H1 (cell line): ENCODE data around the gene TRMT44. TPM values are rescaled to one million over a fixed set of nuclear protein-coding genes. Genes with fewer than 3 reads are reported as not detected.

Experiments
- CTCF ChIA-PET: fragments of 300-600 bp; sonication (Branson Sonifier 250); formaldehyde crosslinking; loops from one replicate; lab custom pipeline; 2021; ENCODE audit not compliant: partially characterized antibody; lab: Charles Lee
- POLR2A ChIA-PET: fragments of 300-600 bp; sonication (Branson Sonifier 250); formaldehyde crosslinking; loops from one replicate; lab custom pipeline; 2021; ENCODE audit warnings: inconsistent platforms; ENCODE audit not compliant: partially characterized antibody; lab: Charles Lee
- DNase-seq, 2 experiments: peaks; one replicate each; pipeline versions ENCODE4 v3.0.0 to v3.0.0-alpha.2; 2010 to 2022; ENCODE audit warnings: low spot score in 2 of 2, low read depth in 1 of 2, mixed read lengths in 1 of 2
- FAIRE-seq: peaks from 2 replicates; lab custom pipeline; 2011; peaks lifted over from hg19 to GRCh38; lab: Jason Lieb, UNC
- H2AFZ ChIP-seq: 2 replicates; pipeline ENCODE4 v1.8.1; 2012; ENCODE audit warnings: low read length, inconsistent platforms
- H2AK5ac ChIP-seq: 2 replicates; pipeline ENCODE4 v1.6.1; 2013; ENCODE audit warnings: low read depth, low read length
- H2BK120ac ChIP-seq: replicated peaks from 2 replicates; pipeline ENCODE3; 2013; ENCODE audit warnings: low read depth, low read length, inconsistent platforms
- H2BK12ac ChIP-seq: 2 replicates; pipeline ENCODE4 v1.6.1; 2013; ENCODE audit warnings: low read depth, low read length
- H2BK15ac ChIP-seq: 2 replicates; pipeline ENCODE4 v1.6.1; 2013; ENCODE audit warnings: low read length
- H2BK20ac ChIP-seq: 2 replicates; pipeline ENCODE4 v1.6.1; 2013; ENCODE audit warnings: low read length
- H2BK5ac ChIP-seq: 2 replicates; pipeline ENCODE4 v1.6.1; 2013; ENCODE audit warnings: low read depth, low read length
- H3K14ac ChIP-seq: 2 replicates; pipeline ENCODE4 v1.6.1; 2013; ENCODE audit warnings: inconsistent platforms; ENCODE audit not compliant: insufficient read length
- H3K18ac ChIP-seq: 2 replicates; pipeline ENCODE4 v1.6.1; 2013; ENCODE audit warnings: low read length; ENCODE audit errors: extremely low read depth
- H3K23ac ChIP-seq: 2 replicates; pipeline ENCODE4 v1.6.1; 2013; ENCODE audit warnings: inconsistent platforms; ENCODE audit not compliant: insufficient read length
- H3K23me2 ChIP-seq: 2 replicates; pipeline ENCODE4 v1.6.1; 2013; ENCODE audit warnings: low read depth, low read length
- H3K27ac ChIP-seq: 2 replicates; pipeline ENCODE4 v1.6.1; 2011; ENCODE audit warnings: low read depth, low read length, inconsistent platforms
- H3K27me3 ChIP-seq, 4 experiments: replicated peaks in 1 of 4; 1 replicate in 1 of 4; 2 replicates in 3 of 4; pipeline versions ENCODE4 v1.6.1 to v1.8.1; 2011 to 2013; ENCODE audit warnings: low read length in 3 of 4, mild to moderate bottlenecking in 3 of 4, inconsistent platforms in 2 of 4, mixed read lengths in 2 of 4, moderate library complexity in 1 of 4; ENCODE audit not compliant: control insufficient read depth in 3 of 4, insufficient read depth in 3 of 4; ENCODE audit errors: extremely low read depth in 1 of 4
- H3K36me3 ChIP-seq, 4 experiments: 2 replicates each; pipeline versions ENCODE4 v1.6.1 to v1.8.1; 2011 to 2013; ENCODE audit warnings: mild to moderate bottlenecking in 4 of 4, low read length in 3 of 4, moderate library complexity in 2 of 4, control low read depth in 1 of 4, inconsistent platforms in 1 of 4; ENCODE audit not compliant: insufficient read depth in 4 of 4, control insufficient read depth in 2 of 4
- H3K4ac ChIP-seq: replicated peaks from 2 replicates; pipeline ENCODE3; 2013; ENCODE audit warnings: low read length, low read depth, mixed read lengths, inconsistent platforms; ENCODE audit not compliant: insufficient read length
- H3K4me1 ChIP-seq, 4 experiments: replicated peaks in 1 of 4; 1 replicate in 1 of 4; 2 replicates in 3 of 4; pipeline versions ENCODE4 v1.6.1 to v1.8.1; 2011 to 2013; ENCODE audit warnings: low read length in 3 of 4, inconsistent platforms in 2 of 4, mixed read lengths in 1 of 4; ENCODE audit not compliant: insufficient read depth in 4 of 4, control insufficient read depth in 3 of 4
- H3K4me2 ChIP-seq, 2 experiments: 2 replicates each; pipeline versions ENCODE4 v1.6.1 to v1.8.1; 2011 to 2013; ENCODE audit warnings: low read depth in 2 of 2, low read length in 2 of 2, control low read depth in 1 of 2, inconsistent platforms in 1 of 2, mild to moderate bottlenecking in 1 of 2; ENCODE audit not compliant: insufficient read depth in 1 of 2
- H3K4me3 ChIP-seq, 4 experiments: fragments of 200-600, 300-600 bp in 1 of 4; sonication (generic), shearing (Covaris generic), sonication (Bioruptor Twin) in 1 of 4; 2 replicates each; pipeline versions ENCODE4 v1.5.1 to v1.8.1; 2011 to 2016; ENCODE audit warnings: low read length in 4 of 4, low read depth in 3 of 4, control low read depth in 2 of 4, inconsistent platforms in 2 of 4, mild to moderate bottlenecking in 2 of 4, mixed read lengths in 1 of 4, moderate library complexity in 1 of 4; ENCODE audit not compliant: insufficient read depth in 2 of 4; ENCODE audit errors: extremely low read depth in 1 of 4
- H3K56ac ChIP-seq: replicated peaks from 2 replicates; pipeline ENCODE3; 2013; ENCODE audit warnings: low read depth, mild to moderate bottlenecking, mixed read lengths, low read length, inconsistent platforms; ENCODE audit not compliant: insufficient read length
- H3K79me1 ChIP-seq: 2 replicates; pipeline ENCODE4 v1.6.1; 2013; ENCODE audit warnings: low read depth, low read length, control low read depth
- H3K79me2 ChIP-seq, 2 experiments: 2 replicates each; pipeline versions ENCODE4 v1.6.1 to v1.8.1; 2012 to 2013; ENCODE audit warnings: low read length in 2 of 2, mild to moderate bottlenecking in 2 of 2, inconsistent platforms in 1 of 2; ENCODE audit not compliant: insufficient read depth in 2 of 2, control insufficient read depth in 1 of 2
- H3K9ac ChIP-seq, 4 experiments: replicated peaks in 1 of 4; 1 replicate in 1 of 4; 2 replicates in 3 of 4; pipeline versions ENCODE4 v1.6.1 to v1.8.1; 2011 to 2013; ENCODE audit warnings: low read depth in 3 of 4, low read length in 3 of 4, control low read depth in 2 of 4, mild to moderate bottlenecking in 2 of 4, moderate library complexity in 2 of 4, inconsistent platforms in 1 of 4; ENCODE audit errors: extremely low read depth in 1 of 4
- H3K9me3 ChIP-seq, 2 experiments: 2 replicates each; pipeline versions ENCODE4 v1.6.1 to v1.8.1; 2012 to 2013; ENCODE audit warnings: mild to moderate bottlenecking in 2 of 2, moderate library complexity in 2 of 2, control low read depth in 1 of 2, inconsistent platforms in 1 of 2, low read depth in 1 of 2, low read length in 1 of 2, mixed read lengths in 1 of 2; ENCODE audit not compliant: insufficient read depth in 2 of 2
- H4K20me1 ChIP-seq, 2 experiments: replicated peaks in 1 of 2; 2 replicates each; pipeline versions ENCODE3 to v1.8.1; 2011 to 2013; ENCODE audit warnings: inconsistent platforms in 2 of 2, low read length in 2 of 2, mild to moderate bottlenecking in 1 of 2; ENCODE audit not compliant: insufficient read depth in 2 of 2, control insufficient read depth in 1 of 2
- H4K5ac ChIP-seq: 2 replicates; pipeline ENCODE4 v1.6.1; 2013; ENCODE audit warnings: low read length, low read depth, mixed read lengths, inconsistent platforms; ENCODE audit not compliant: insufficient read length
- H4K8ac ChIP-seq: 2 replicates; pipeline ENCODE4 v1.8.0; 2013; ENCODE audit warnings: mild to moderate bottlenecking, moderate library complexity, low read length, inconsistent platforms; ENCODE audit not compliant: insufficient read depth; ENCODE audit errors: extremely low read depth
- H4K91ac ChIP-seq: replicated peaks from 2 replicates; pipeline ENCODE3; 2013; ENCODE audit warnings: low read length, mixed read lengths, inconsistent platforms; ENCODE audit not compliant: insufficient read length
- ATF2 ChIP-seq: IDR thresholded peaks from 2 replicates; pipeline ENCODE4 v1.6.1; 2012; ENCODE audit warnings: low read length, inconsistent platforms
- CEBPB ChIP-seq: IDR thresholded peaks from 2 replicates; pipeline ENCODE4 v1.6.1; 2012; ENCODE audit warnings: low read depth, low read length
- CTCF ChIP-seq, 3 experiments: IDR thresholded peaks; 1 replicate in 2 of 3; 2 replicates in 1 of 3; pipeline versions ENCODE4 v1.5.1 to v1.6.1; 2011; ENCODE audit warnings: low read length in 3 of 3, mild to moderate bottlenecking in 3 of 3, inconsistent platforms in 2 of 3, low read depth in 1 of 3, moderate library complexity in 1 of 3; ENCODE audit not compliant: insufficient read depth in 1 of 3; ENCODE audit errors: control extremely low read depth in 1 of 3
- GABPA ChIP-seq: IDR thresholded peaks from 2 replicates; pipeline ENCODE4 v1.6.1; 2011; ENCODE audit warnings: mild to moderate bottlenecking, low read length, moderate library complexity, borderline replicate concordance; ENCODE audit not compliant: insufficient read depth
- HDAC2 ChIP-seq, 2 experiments: fragments of 300-600 bp in 1 of 2; sonication (generic) in 1 of 2; IDR thresholded peaks; 2 replicates each; pipeline ENCODE4 v1.6.1; 2011 to 2012; ENCODE audit warnings: low read depth in 2 of 2, low read length in 2 of 2, mild to moderate bottlenecking in 2 of 2, moderate library complexity in 2 of 2, borderline replicate concordance in 1 of 2, inconsistent platforms in 1 of 2
- JUN ChIP-seq: IDR thresholded peaks from 2 replicates; pipeline ENCODE4 v1.6.1; 2011; ENCODE audit warnings: low read depth, mild to moderate bottlenecking, improper control_type of control experiment, low read length
- POLR2AphosphoS5 ChIP-seq: IDR thresholded peaks from 2 replicates; pipeline ENCODE4 v1.6.1; 2011; ENCODE audit warnings: low read depth, low read length
- POU5F1 ChIP-seq: IDR thresholded peaks from 2 replicates; pipeline ENCODE4 v1.6.1; 2011; ENCODE audit warnings: low read depth, mild to moderate bottlenecking, low read length, moderate library complexity
- SP2 ChIP-seq: IDR thresholded peaks from 2 replicates; pipeline ENCODE4 v1.6.1; 2012; ENCODE audit warnings: mild to moderate bottlenecking, low read length, inconsistent platforms
- WGBS, 2 experiments: shearing (Covaris generic) in 1 of 2; methylation state at CpG; one replicate each; pipeline versions ENCODE4 v1.1.6 to v1.1.7; 2013 to 2015; ENCODE audit warnings: low lambda C conversion rate in 2 of 2, mixed read lengths in 2 of 2, inconsistent platforms in 1 of 2, low coverage in 1 of 2, missing lambda C conversion rate in 1 of 2; ENCODE audit not compliant: insufficient replicate concordance in 2 of 2, insufficient coverage in 1 of 2, insufficient read length in 1 of 2; ENCODE audit errors: extremely low coverage in 1 of 2, missing lambda C conversion rate in 1 of 2; 5-methylcytosine and 5-hydroxymethylcytosine counted together
- polyA plus RNA-seq, 7 experiments: library from polyadenylated mRNA; depleted of rRNA in 3 of 7; stranded (reverse) in 5 of 7; unstranded in 2 of 7; fragments of >200 nt in 5 of 7; fragments of 200-250 nt in 2 of 7; gene quantifications; 1 replicate in 5 of 7; 2 replicates in 1 of 7; 4 replicates in 1 of 7; pipeline versions ENCODE4 v1.2.1 to v1.2.3, GENCODE V29; 2011 to 2013; ENCODE audit warnings: missing spikeins in 2 of 7, mixed read lengths in 2 of 7
- total RNA-seq: library from RNA; stranded (reverse); fragmentation: NEBNext Ultra II Directional; extraction: Animal tissue kit (Norgen Biotek cat#: 25700); gene quantifications from 2 replicates; pipeline ENCODE4 v1.2.1, GENCODE V29; 2021

TRMT44 gene
- total and polyA plus RNA-seq, 2 of the 8 experiments (the other 6 are each of a cell fraction or from before 2014, with no cell fraction given), result 8.6 to 23.9 TPM

GRCh38 chr4:8438743-8439142 is 1.8 kb upstream of the TRMT44 start:
- no peak overlapping the region for H2AFZ ChIP-seq
- no peak overlapping the region for H3K4ac ChIP-seq
- no peak overlapping the region for H2BK12ac ChIP-seq
- no peak overlapping the region for H2BK120ac ChIP-seq
- H3K27ac ChIP-seq, result no peak overlapping the region
- no peak overlapping the region for H3K9ac ChIP-seq
- no peak overlapping the region for H4K8ac ChIP-seq
- H4K91ac ChIP-seq, result no peak overlapping the region
- H3K23me2 ChIP-seq, result peaks cover 10% of the 10 kb centered on the region
- H3K27me3 ChIP-seq, result no peaks in the 10 kb centered on the region
- DNase-seq (no peak), FAIRE-seq (no peak)
- peaks cover 12 to 28% of the 10 kb centered on the region in 2 experiments for H3K79me2 ChIP-seq
- H2AK5ac ChIP-seq, result no peak overlapping the region
- no peak overlapping the region for H3K23ac ChIP-seq
- no peaks in the 10 kb centered on the region for H3K9me3 ChIP-seq
- ChIA-PET POLR2A (no interaction called here), CTCF (interaction anchor here (1.1 to 2.4 kb wide), 4 partner anchors 10 to 169 kb away, joined by 3 to 9 read pairs (median 4); no protein-coding TSS in a partner anchor)
- H3K56ac ChIP-seq, result no peak overlapping the region
- H3K18ac ChIP-seq, result no peak overlapping the region
- H3K79me1 ChIP-seq, result peaks cover 2% of the 10 kb centered on the region
- peaks cover 3 to 22% (median 4%) of the 10 kb centered on the region in 4 experiments; a peak in 6 of 7 replicates for H3K4me1 ChIP-seq
- peaks cover 2 to 4% of the 10 kb centered on the region in 2 experiments for H4K20me1 ChIP-seq
- no peak overlapping the region for H3K14ac ChIP-seq
- no peak overlapping the region for H2BK20ac ChIP-seq
- no peak for TF ChIP-seq CEBPB
- TF ChIP-seq POLR2AphosphoS5, result no peak
- TF ChIP-seq JUN, result no peak
- TF ChIP-seq HDAC2 (IDR thresholded peaks at IDR 0.05; ENCODE audit: borderline replicate concordance in 1 of 2, low read depth in 2 of 2, low read length in 2 of 2), result no peak
- no peak for TF ChIP-seq ATF2
- no peak for TF ChIP-seq POU5F1
- TF ChIP-seq GABPA, result no peak
- TF ChIP-seq SP2, result no peak
- no peak for TF ChIP-seq CTCF (IDR thresholded peaks at IDR 0.05; ENCODE audit: control extremely low read depth in 1 of 3, insufficient read depth in 1 of 3, low read depth in 1 of 3, low read length in 3 of 3)
- 93% methylated on average over 11 of the region's 11 CpGs; no CpG with 5 or more reads in 1 of the 2 experiments for WGBS, 2 experiments
- H4K5ac ChIP-seq, result no peak overlapping the region
- no peak overlapping the region for H2BK15ac ChIP-seq
- H2BK5ac ChIP-seq, result no peak overlapping the region
- no peak overlapping the region for H3K4me3 ChIP-seq
- no peaks in the 10 kb centered on the region for H3K36me3 ChIP-seq
- no peak overlapping the region for H3K4me2 ChIP-seq
